SK-N-SH treated with all-trans-retinoic acid at 6 μM for 48 hours (cell line): Measurements from ENCODE around the gene OVOL2.

Experiments
- ATAC-seq: fragments of 200-7000 bp; cut with Tn5 transposase; 3 replicates; pipeline ENCODE4 v1.9.1; 2020; ENCODE audit warnings: mild to moderate bottlenecking, moderate library complexity
- ARNTL ChIP-seq: fragments of 450-650 bp; formaldehyde crosslinking; IDR thresholded peaks from 2 replicates; pipeline ENCODE4 v1.5.0; 2020; ENCODE audit warnings: low read depth, mild to moderate bottlenecking, moderate library complexity, borderline replicate concordance
- BACH2 ChIP-seq: fragments of 250-450 bp; sonication (Bioruptor Pico); IDR thresholded peaks from 2 replicates; pipeline ENCODE4 v1.9.0; 2021; ENCODE audit warnings: mild to moderate bottlenecking, borderline replicate concordance
- CREB5 ChIP-seq: fragments of 250-450 bp; sonication (Bioruptor Pico); IDR thresholded peaks from 2 replicates; pipeline ENCODE4 v1.5.1; 2020; ENCODE audit warnings: low read depth, mild to moderate bottlenecking, moderate library complexity
- CSDC2 ChIP-seq: fragments of 250-450 bp; sonication (Bioruptor Pico); IDR thresholded peaks from 2 replicates; pipeline ENCODE4 v1.5.0; 2020; ENCODE audit warnings: mild to moderate bottlenecking, moderate library complexity
- ESRRG ChIP-seq: fragments of 250-450 bp; sonication (Bioruptor Pico); IDR thresholded peaks from 2 replicates; pipeline ENCODE4 v1.6.1; 2021; ENCODE audit warnings: mild to moderate bottlenecking
- GLIS3 ChIP-seq: fragments of 250-450 bp; sonication (Bioruptor Pico); IDR thresholded peaks from 2 replicates; pipeline ENCODE4 v1.5.0; 2020; ENCODE audit warnings: mild to moderate bottlenecking, moderate library complexity
- ISL1 ChIP-seq: fragments of 250-450 bp; sonication (Bioruptor Pico); IDR thresholded peaks from 2 replicates; pipeline ENCODE4 v2.1.2; 2022; ENCODE audit warnings: mild to moderate bottlenecking, moderate library complexity
- OSR1 ChIP-seq: fragments of 250-450 bp; sonication (Bioruptor Pico); IDR thresholded peaks from 2 replicates; pipeline ENCODE4 v1.8.0; 2022; ENCODE audit warnings: moderate library complexity, mild to moderate bottlenecking, inconsistent platforms
- PATZ1 ChIP-seq: fragments of 250-450 bp; sonication (Bioruptor Pico); IDR thresholded peaks from 2 replicates; pipeline ENCODE4 v1.8.0; 2020; ENCODE audit warnings: mild to moderate bottlenecking, moderate library complexity, borderline replicate concordance
- PPARA ChIP-seq: fragments of 250-450 bp; sonication (Bioruptor Pico); IDR thresholded peaks from 2 replicates; pipeline ENCODE4 v1.5.0; 2020; ENCODE audit warnings: mild to moderate bottlenecking, borderline replicate concordance
- RARB ChIP-seq: fragments of 250-450 bp; sonication (Bioruptor Pico); IDR thresholded peaks from 2 replicates; pipeline ENCODE4 v1.8.0; 2021; ENCODE audit warnings: mild to moderate bottlenecking, moderate library complexity
- SNAI2 ChIP-seq: fragments of 250-450 bp; sonication (Bioruptor Pico); IDR thresholded peaks from 2 replicates; pipeline ENCODE4 v1.5.0; 2020; ENCODE audit warnings: mild to moderate bottlenecking, moderate library complexity
- TCF4 ChIP-seq: fragments of 250-450 bp; sonication (Bioruptor Pico); IDR thresholded peaks from 2 replicates; pipeline ENCODE4 v1.8.0; 2021; ENCODE audit warnings: mild to moderate bottlenecking, moderate library complexity, borderline replicate concordance
- TOX ChIP-seq: fragments of 250-450 bp; sonication (Bioruptor Pico); IDR thresholded peaks from 2 replicates; pipeline ENCODE4 v1.8.0; 2021; ENCODE audit warnings: mild to moderate bottlenecking, moderate library complexity, borderline replicate concordance
- TSHZ2 ChIP-seq: fragments of 250-450 bp; sonication (Bioruptor Pico); IDR thresholded peaks from 2 replicates; pipeline ENCODE4 v1.5.0; 2020; ENCODE audit warnings: mild to moderate bottlenecking, moderate library complexity
- ZC3H10 ChIP-seq: fragments of 250-450 bp; sonication (Bioruptor Pico); IDR thresholded peaks from 2 replicates; pipeline ENCODE4 v1.5.1; 2021; ENCODE audit warnings: mild to moderate bottlenecking, moderate library complexity
- ZFP3 ChIP-seq: fragments of 250-450 bp; sonication (Bioruptor Pico); IDR thresholded peaks from 2 replicates; pipeline ENCODE4 v1.5.0; 2020; ENCODE audit warnings: mild to moderate bottlenecking, moderate library complexity
- ZNF565 ChIP-seq: fragments of 450-650 bp; formaldehyde crosslinking; conservative IDR thresholded peaks from 2 replicates; pipeline ENCODE4 v1.5.0; 2020; ENCODE audit warnings: low read depth, mild to moderate bottlenecking, moderate library complexity
- ZNF8 ChIP-seq: fragments of 450-650 bp; formaldehyde crosslinking; IDR thresholded peaks from 2 replicates; pipeline ENCODE4 v1.5.0; 2020; ENCODE audit warnings: mild to moderate bottlenecking, moderate library complexity
- TF ChIP-seq, protein P1 (sequence below): fragments of 250-450 bp; sonication (Bioruptor Pico); IDR thresholded peaks from 2 replicates; pipeline ENCODE4 v1.8.0; 2021; ENCODE audit warnings: low read depth, mild to moderate bottlenecking, moderate library complexity, borderline replicate concordance
- TF ChIP-seq, protein P2 (sequence below): fragments of 250-450 bp; sonication (Bioruptor Pico); IDR thresholded peaks from 2 replicates; pipeline ENCODE4 v1.5.1; 2021; ENCODE audit warnings: mild to moderate bottlenecking, moderate library complexity

The OVOL2 gene

GRCh38 chr20:18072532-18072931 lies 14.8 kb upstream of the OVOL2 start:
- no peak for ATAC-seq
- no peak for TF ChIP-seq ESRRG (CRISPR knock-in tag)
- no peak for TF ChIP-seq OSR1
- TF ChIP-seq PPARA (CRISPR knock-in tag): no peak
- TF ChIP-seq TSHZ2: no peak
- no peak for TF ChIP-seq ZFP3 (CRISPR knock-in tag)
- no peak for TF ChIP-seq TOX
- no peak for TF ChIP-seq GLIS3 (CRISPR knock-in tag)
- TF ChIP-seq, protein P1, sequence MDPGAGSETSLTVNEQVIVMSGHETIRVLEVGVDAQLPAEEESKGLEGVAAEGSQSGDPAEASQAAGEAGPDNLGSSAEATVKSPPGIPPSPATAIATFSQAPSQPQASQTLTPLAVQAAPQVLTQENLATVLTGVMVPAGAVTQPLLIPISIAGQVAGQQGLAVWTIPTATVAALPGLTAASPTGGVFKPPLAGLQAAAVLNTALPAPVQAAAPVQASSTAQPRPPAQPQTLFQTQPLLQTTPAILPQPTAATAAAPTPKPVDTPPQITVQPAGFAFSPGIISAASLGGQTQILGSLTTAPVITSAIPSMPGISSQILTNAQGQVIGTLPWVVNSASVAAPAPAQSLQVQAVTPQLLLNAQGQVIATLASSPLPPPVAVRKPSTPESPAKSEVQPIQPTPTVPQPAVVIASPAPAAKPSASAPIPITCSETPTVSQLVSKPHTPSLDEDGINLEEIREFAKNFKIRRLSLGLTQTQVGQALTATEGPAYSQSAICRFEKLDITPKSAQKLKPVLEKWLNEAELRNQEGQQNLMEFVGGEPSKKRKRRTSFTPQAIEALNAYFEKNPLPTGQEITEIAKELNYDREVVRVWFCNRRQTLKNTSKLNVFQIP (CRISPR knock-in tag): no peak
- no peak for TF ChIP-seq ZNF8
- no peak for TF ChIP-seq ZNF565 (CRISPR knock-in tag)
- TF ChIP-seq, protein P2, sequence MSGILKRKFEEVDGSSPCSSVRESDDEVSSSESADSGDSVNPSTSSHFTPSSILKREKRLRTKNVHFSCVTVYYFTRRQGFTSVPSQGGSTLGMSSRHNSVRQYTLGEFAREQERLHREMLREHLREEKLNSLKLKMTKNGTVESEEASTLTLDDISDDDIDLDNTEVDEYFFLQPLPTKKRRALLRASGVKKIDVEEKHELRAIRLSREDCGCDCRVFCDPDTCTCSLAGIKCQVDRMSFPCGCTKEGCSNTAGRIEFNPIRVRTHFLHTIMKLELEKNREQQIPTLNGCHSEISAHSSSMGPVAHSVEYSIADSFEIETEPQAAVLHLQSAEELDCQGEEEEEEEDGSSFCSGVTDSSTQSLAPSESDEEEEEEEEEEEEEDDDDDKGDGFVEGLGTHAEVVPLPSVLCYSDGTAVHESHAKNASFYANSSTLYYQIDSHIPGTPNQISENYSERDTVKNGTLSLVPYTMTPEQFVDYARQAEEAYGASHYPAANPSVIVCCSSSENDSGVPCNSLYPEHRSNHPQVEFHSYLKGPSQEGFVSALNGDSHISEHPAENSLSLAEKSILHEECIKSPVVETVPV: no peak
- no peak for TF ChIP-seq SNAI2
- TF ChIP-seq CREB5 (CRISPR knock-in tag): no peak
- TF ChIP-seq ARNTL (CRISPR knock-in tag): no peak
- TF ChIP-seq PATZ1: no peak
- TF ChIP-seq ZC3H10 (CRISPR knock-in tag): no peak
- TF ChIP-seq TCF4 (CRISPR knock-in tag): no peak
- no peak for TF ChIP-seq RARB (CRISPR knock-in tag)
- no peak for TF ChIP-seq BACH2

DNA sequence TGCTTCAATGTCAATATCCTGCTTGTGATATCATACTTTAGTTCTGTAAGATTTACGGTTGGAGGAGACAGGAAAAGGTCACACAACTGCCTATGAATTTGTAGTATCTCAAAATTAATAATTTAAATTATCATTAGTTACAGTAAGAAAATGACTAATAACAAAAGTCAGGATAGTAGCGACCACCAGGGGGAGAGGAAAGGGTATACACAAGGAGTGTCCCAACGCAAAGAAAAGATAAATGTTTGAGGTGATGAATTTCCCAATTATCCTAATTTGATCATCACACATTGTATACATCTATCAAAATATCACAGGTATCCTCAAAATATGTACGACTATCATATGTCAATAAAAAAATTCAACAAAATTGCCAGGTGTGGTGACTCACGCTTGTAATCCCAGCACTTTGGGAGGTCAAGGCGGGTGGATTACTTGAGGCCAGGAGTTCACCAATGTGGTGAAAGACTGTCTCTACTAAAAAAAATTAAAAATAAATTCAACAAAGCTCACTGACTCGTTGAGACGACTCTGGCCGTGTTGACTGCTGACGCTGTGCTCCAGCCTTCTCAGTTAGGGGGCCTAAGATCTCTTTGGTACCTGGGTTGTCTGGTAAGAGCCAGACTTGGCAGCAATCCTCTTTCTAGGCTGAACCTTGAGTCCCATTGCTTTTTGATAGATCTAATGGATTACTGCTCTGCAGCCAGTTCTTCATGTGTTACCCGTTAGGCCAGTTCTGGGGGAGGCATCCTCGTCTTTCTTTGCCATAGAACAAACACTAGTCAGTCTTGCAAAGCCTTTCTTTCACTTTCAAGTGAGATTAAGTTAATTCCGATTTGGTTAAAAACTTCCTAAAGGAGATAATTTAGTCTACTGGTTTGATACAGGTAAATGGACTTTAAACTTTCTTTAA lies 9.0 kb upstream of the OVOL2 start:
- no peak for ATAC-seq
- no peak for TF ChIP-seq ISL1 (CRISPR knock-in tag)
- TF ChIP-seq, protein P2: no peak
- no peak for TF ChIP-seq OSR1
- no peak for TF ChIP-seq ZFP3 (CRISPR knock-in tag)
- no peak for TF ChIP-seq TCF4 (CRISPR knock-in tag)
- TF ChIP-seq ZC3H10 (CRISPR knock-in tag): no peak
- TF ChIP-seq CSDC2 (CRISPR knock-in tag): no peak
- no peak for TF ChIP-seq BACH2
- no peak for TF ChIP-seq PPARA (CRISPR knock-in tag)
- TF ChIP-seq CREB5 (CRISPR knock-in tag): no peak
- TF ChIP-seq ZNF565 (CRISPR knock-in tag): no peak
